CD4-positive, alpha-beta memory T cell (primary cell): ENCODE measurements around the gene C1QTNF7. TPM values are rescaled to one million over a fixed set of nuclear protein-coding genes. Genes with fewer than 3 reads are reported as not detected.

Source experiments
- CTCF ChIA-PET: fragments of 350-600 bp; sonication (Branson Sonifier 250); formaldehyde crosslinking; loops from one replicate; lab custom pipeline; 2021; ENCODE audit warnings: inconsistent platforms; ENCODE audit not compliant: partially characterized antibody; lab: Charles Lee
- POLR2A ChIA-PET: fragments of 350-600 bp; sonication (Branson Sonifier 250); formaldehyde crosslinking; loops from one replicate; lab custom pipeline; 2021; ENCODE audit not compliant: partially characterized antibody; lab: Charles Lee
- DNase-seq, 5 donors: peaks; one replicate each; pipeline versions ENCODE4 v3.0.0 to v3.0.0-alpha.2; 2020 to 2022; ENCODE audit warnings: mixed read lengths in 1 of 5
- H3K27ac ChIP-seq: one replicate; pipeline ENCODE4 v1.7.0; 2013; ENCODE audit warnings: low read depth, low read length
- H3K27me3 ChIP-seq: 2 replicates; pipeline ENCODE4 v1.7.0; 2013; ENCODE audit warnings: mild to moderate bottlenecking, low read length, moderate library complexity; ENCODE audit not compliant: insufficient read depth
- H3K36me3 ChIP-seq: 2 replicates; pipeline ENCODE4 v1.7.0; 2013; ENCODE audit warnings: mild to moderate bottlenecking, low read length, moderate library complexity; ENCODE audit not compliant: insufficient read depth
- H3K4me1 ChIP-seq: 2 replicates; pipeline ENCODE4 v1.7.0; 2013; ENCODE audit warnings: mild to moderate bottlenecking, low read length, moderate library complexity; ENCODE audit not compliant: insufficient read depth
- H3K4me3 ChIP-seq, 2 donors: one replicate each; pipeline ENCODE4 v1.7.0; 2013; ENCODE audit warnings: low read length in 2 of 2, mild to moderate bottlenecking in 1 of 2
- H3K9me3 ChIP-seq, 2 donors: one replicate each; pipeline ENCODE4 v1.7.0; 2013; ENCODE audit warnings: low read length in 2 of 2, control low read depth in 1 of 2; ENCODE audit not compliant: control insufficient read depth in 1 of 2
- H3K27ac Mint-ChIP-seq, 7 donors: one replicate each; pipeline ENCODE4 v1.8.0; 2020 to 2021; ENCODE audit warnings: mixed read lengths in 7 of 7, mild to moderate bottlenecking in 6 of 7, inconsistent platforms in 3 of 7, moderate library complexity in 3 of 7
- H3K27me3 Mint-ChIP-seq, 2 donors: one replicate each; pipeline ENCODE4 v1.8.0; 2020 to 2021; ENCODE audit warnings: mixed read lengths in 2 of 2
- H3K36me3 Mint-ChIP-seq, 2 donors: one replicate each; pipeline ENCODE4 v1.8.0; 2020 to 2021; ENCODE audit warnings: mixed read lengths in 2 of 2, inconsistent platforms in 1 of 2, mild to moderate bottlenecking in 1 of 2
- H3K4me1 Mint-ChIP-seq, 4 donors: one replicate each; pipeline ENCODE4 v1.8.0; 2020 to 2021; ENCODE audit warnings: mixed read lengths in 4 of 4, mild to moderate bottlenecking in 1 of 4
- H3K4me3 Mint-ChIP-seq, 8 donors: one replicate each; pipeline ENCODE4 v1.8.0; 2020 to 2021; ENCODE audit warnings: mixed read lengths in 8 of 8, mild to moderate bottlenecking in 7 of 8, moderate library complexity in 6 of 8, inconsistent platforms in 3 of 8
- H3K9me3 Mint-ChIP-seq, 8 donors: one replicate each; pipeline ENCODE4 v1.8.0; 2020 to 2021; ENCODE audit warnings: mixed read lengths in 8 of 8, mild to moderate bottlenecking in 5 of 8, inconsistent platforms in 3 of 8, moderate library complexity in 1 of 8
- intact Hi-C: fragments of 100-400 bp; cut with micrococcal nuclease; formaldehyde crosslinking; loops from one replicate; pipeline ENCODE4 v1.15.1; 2023
- polyA plus RNA-seq, 2 donors: library from polyadenylated mRNA; unstranded; fragments of 300-500 nt; fragmentation: Illumina TruSeq; gene quantifications; one replicate each; pipeline ENCODE4 v1.2.3, GENCODE V29; 2021
- total RNA-seq, 2 experiments: library from RNA; stranded (reverse); gene quantifications; one replicate each; pipeline ENCODE4 v1.2.3, GENCODE V29; 2021

C1QTNF7 gene
- total and polyA plus RNA-seq, 4 experiments from 2014 or later = not detected

- CTCF ChIA-PET = no interaction called here
- H3K27me3 Mint-ChIP-seq = peaks cover 0 to 2% of the 10 kb centered on the region in 2 donors
- peaks cover 0 to 2% (median 0%) of the 10 kb centered on the region in 8 donors for H3K9me3 Mint-ChIP-seq
- Histone ChIP-seq H3K4me3 (no peak overlapping the region), H3K27me3 (no peaks in the 10 kb centered on the region), H3K36me3 (no peaks in the 10 kb centered on the region), H3K27ac (no peak overlapping the region), H3K9me3 (no peaks in the 10 kb centered on the region), H3K4me1 (no peaks in the 10 kb centered on the region)
- H3K4me3 Mint-ChIP-seq = no peak overlapping the region
- intact Hi-C loops = no loop called here
- peaks cover 0 to 5% (median 0%) of the 10 kb centered on the region in 4 donors for H3K4me1 Mint-ChIP-seq
- DNase-seq = no peak
- no peak overlapping the region for H3K27ac Mint-ChIP-seq
- POLR2A ChIA-PET = no interaction called here
- peaks cover 0 to 6% of the 10 kb centered on the region in 2 donors for H3K36me3 Mint-ChIP-seq
Observed at GRCh38 chr4:15420642-15421041, 7.2 kb upstream of the C1QTNF7 start.

GRCh38 chr4:15423285-15423711 is 4.5 kb upstream of the C1QTNF7 start:
- Histone ChIP-seq H3K27me3 (no peaks in the 10 kb centered on the region), H3K36me3 (no peaks in the 10 kb centered on the region), H3K9me3 (no peaks in the 10 kb centered on the region), H3K4me1 (no peaks in the 10 kb centered on the region), H3K27ac (no peak overlapping the region), H3K4me3 (no peak overlapping the region)
- Mint-ChIP-seq H3K4me1 (peaks cover 0 to 5% (median 0%) of the 10 kb centered on the region in 4 donors), H3K36me3 (peaks cover 0 to 5% of the 10 kb centered on the region in 2 donors), H3K27ac (no peak overlapping the region), H3K4me3 (no peak overlapping the region), H3K9me3 (peaks cover 0 to 2% (median 0%) of the 10 kb centered on the region in 8 donors), H3K27me3 (peaks cover 0 to 2% of the 10 kb centered on the region in 2 donors)
- intact Hi-C loops = no loop called here
- ChIA-PET CTCF (no interaction called here), POLR2A (no interaction called here)
- no peak for DNase-seq

DNA sequence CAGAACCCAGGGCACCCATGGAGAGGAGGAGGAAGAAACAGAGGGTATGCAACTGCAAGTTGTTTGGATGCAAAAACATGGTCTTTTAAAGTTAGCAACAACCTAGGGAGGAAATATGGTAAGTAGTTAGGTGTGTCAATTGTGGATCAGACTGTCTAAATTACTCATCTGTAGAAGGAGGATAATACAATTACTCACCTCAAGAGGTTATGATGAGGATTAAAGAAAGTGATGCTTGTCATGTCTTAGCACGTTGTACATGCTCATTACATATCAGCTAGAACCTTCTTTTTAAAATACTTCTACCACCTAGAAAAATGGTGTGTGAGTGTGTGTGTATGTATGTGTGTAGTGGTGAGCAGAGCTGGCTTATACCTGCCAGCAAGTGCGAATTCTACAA is 2.3 kb upstream of the C1QTNF7 start:
- H3K36me3 ChIP-seq = no peaks in the 10 kb centered on the region
- no peak overlapping the region for H3K27ac Mint-ChIP-seq
- intact Hi-C loops = no loop called here

GRCh38 chr4:15427161-15427560 is 672 bp upstream of the C1QTNF7 start:
- CTCF ChIA-PET = no interaction called here

More for the DNA sequence above, 2.3 kb upstream of the C1QTNF7 start:
- Histone ChIP-seq H3K4me3 (no peak overlapping the region), H3K9me3 (no peaks in the 10 kb centered on the region), H3K4me1 (no peaks in the 10 kb centered on the region), H3K27ac (no peak overlapping the region), H3K27me3 (no peaks in the 10 kb centered on the region)
- no peaks in the 10 kb centered on the region for H3K27me3 Mint-ChIP-seq
- H3K9me3 Mint-ChIP-seq = peaks cover 0 to 2% (median 0%) of the 10 kb centered on the region in 8 donors
- ChIA-PET CTCF (interaction anchor here (1.0 to 1.5 kb wide), 2 partner anchors 28 to 30 kb away, joined by 3 read pairs; no protein-coding TSS in a partner anchor), POLR2A (no interaction called here)
- H3K36me3 Mint-ChIP-seq = no peaks in the 10 kb centered on the region
- no peak for DNase-seq
- H3K4me3 Mint-ChIP-seq = no peak overlapping the region
- H3K4me1 Mint-ChIP-seq = peaks cover 0 to 5% (median 0%) of the 10 kb centered on the region in 4 donors

GRCh38 chr4:15428611-15429010 is 778 bp downstream of the C1QTNF7 start:
- no peak overlapping the region for H3K27ac Mint-ChIP-seq
- H3K9me3 ChIP-seq = no peaks in the 10 kb centered on the region
- intact Hi-C loops = no loop called here
- H3K9me3 Mint-ChIP-seq = peaks cover 0 to 4% (median 0%) of the 10 kb centered on the region in 8 donors
- H3K27me3 ChIP-seq = no peaks in the 10 kb centered on the region
- no peaks in the 10 kb centered on the region for H3K27me3 Mint-ChIP-seq
- CTCF ChIA-PET = no interaction called here
- no peak for DNase-seq
- no peak overlapping the region for H3K4me3 ChIP-seq
- H3K4me1 ChIP-seq = no peaks in the 10 kb centered on the region
- H3K36me3 ChIP-seq = no peaks in the 10 kb centered on the region
- POLR2A ChIA-PET = no interaction called here
- H3K4me3 Mint-ChIP-seq = no peak overlapping the region
- no peak overlapping the region for H3K27ac ChIP-seq
- peaks cover 0 to 3% of the 10 kb centered on the region in 2 donors for H3K36me3 Mint-ChIP-seq
- H3K4me1 Mint-ChIP-seq = peaks cover 0 to 5% (median 0%) of the 10 kb centered on the region in 4 donors

More at GRCh38 chr4:15427161-15427560, 672 bp upstream of the C1QTNF7 start:
- intact Hi-C loops = no loop called here
- no peaks in the 10 kb centered on the region for H3K36me3 Mint-ChIP-seq
- no peak overlapping the region for H3K27ac ChIP-seq
- peaks cover 0 to 5% (median 0%) of the 10 kb centered on the region in 8 donors for H3K9me3 Mint-ChIP-seq
- no peaks in the 10 kb centered on the region for H3K4me1 ChIP-seq
- H3K27me3 ChIP-seq = no peaks in the 10 kb centered on the region
- no peaks in the 10 kb centered on the region for H3K36me3 ChIP-seq
- no peak overlapping the region for H3K4me3 Mint-ChIP-seq
- no peak for DNase-seq
- H3K4me1 Mint-ChIP-seq = peaks cover 0 to 5% (median 0%) of the 10 kb centered on the region in 4 donors
- H3K27ac Mint-ChIP-seq = no peak overlapping the region
- H3K27me3 Mint-ChIP-seq = no peaks in the 10 kb centered on the region
- no peak overlapping the region for H3K4me3 ChIP-seq
- no peaks in the 10 kb centered on the region for H3K9me3 ChIP-seq
- POLR2A ChIA-PET = no interaction called here

- Mint-ChIP-seq H3K27me3 (no peaks in the 10 kb centered on the region), H3K4me1 (no peaks in the 10 kb centered on the region), H3K9me3 (peaks cover 0 to 3% (median 0%) of the 10 kb centered on the region in 8 donors), H3K36me3 (peaks cover 0 to 3% of the 10 kb centered on the region in 2 donors), H3K4me3 (no peak overlapping the region), H3K27ac (no peak overlapping the region)
- CTCF ChIA-PET = interaction anchor here (1.1 kb wide), 1 partner anchor 24 kb away, joined by 3 read pairs; no protein-coding TSS in a partner anchor
- H3K27ac ChIP-seq = no peak overlapping the region
- H3K4me1 ChIP-seq = no peaks in the 10 kb centered on the region
- H3K4me3 ChIP-seq = no peak overlapping the region
- DNase-seq = no peak
- intact Hi-C loops = no loop called here
- no peaks in the 10 kb centered on the region for H3K27me3 ChIP-seq
- POLR2A ChIA-PET = no interaction called here
- no peaks in the 10 kb centered on the region for H3K9me3 ChIP-seq
- no peaks in the 10 kb centered on the region for H3K36me3 ChIP-seq
Observed at GRCh38 chr4:15434091-15434490, 6.3 kb downstream of the C1QTNF7 start.

DNA sequence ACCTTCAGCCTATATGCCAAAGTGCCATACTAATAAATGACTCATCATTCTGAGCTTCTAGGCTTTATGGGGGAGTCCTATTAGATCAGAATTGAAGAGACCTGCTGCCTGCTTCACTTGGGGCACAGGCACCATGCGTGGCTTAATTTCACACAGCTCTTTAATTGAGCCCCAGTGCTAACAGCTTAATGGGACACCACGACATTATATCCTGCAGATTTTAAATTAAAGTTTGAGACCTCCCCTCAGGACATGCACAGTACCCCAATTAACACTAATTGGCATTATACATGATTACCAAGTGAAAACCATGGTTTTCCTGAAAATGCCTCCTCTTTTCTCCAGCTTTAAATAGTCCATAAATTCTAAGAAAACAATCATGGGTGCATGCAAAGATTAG is 6.8 kb downstream of the C1QTNF7 start:
- intact Hi-C loops = no loop called here
- H3K9me3 Mint-ChIP-seq = peaks cover 0 to 3% (median 0%) of the 10 kb centered on the region in 8 donors
- no peaks in the 10 kb centered on the region for H3K4me1 ChIP-seq
- peaks cover 0 to 3% of the 10 kb centered on the region in 2 donors for H3K36me3 Mint-ChIP-seq
- H3K4me1 Mint-ChIP-seq = no peaks in the 10 kb centered on the region
- H3K36me3 ChIP-seq = no peaks in the 10 kb centered on the region
- POLR2A ChIA-PET = no interaction called here
- H3K4me3 ChIP-seq = no peak overlapping the region
- no peak overlapping the region for H3K27ac ChIP-seq
- no peak for DNase-seq
- H3K9me3 ChIP-seq = no peaks in the 10 kb centered on the region
- H3K27me3 ChIP-seq = no peaks in the 10 kb centered on the region
- no peaks in the 10 kb centered on the region for H3K27me3 Mint-ChIP-seq
- H3K4me3 Mint-ChIP-seq = no peak overlapping the region
- no peak overlapping the region for H3K27ac Mint-ChIP-seq
- CTCF ChIA-PET = interaction anchor here (1.1 kb wide), 1 partner anchor 23 kb away, joined by 3 read pairs; no protein-coding TSS in a partner anchor
